Right hindlimb (tissue), 1 donor: ENCODE results near the gene MTUS2.

Experiments used
- DNase-seq: peaks from one replicate; pipeline ENCODE4 v3.0.0-alpha.2; 2018

MTUS2 gene

GRCh38 chr13:29117663-29118062 is 297.5 kb downstream of the MTUS2 start:
- DNase-seq = no peak

GRCh38 chr13:29118471-29118870 is 298.3 kb downstream of the MTUS2 start:
- no peak for DNase-seq

- no peak for DNase-seq
Measured at GRCh38 chr13:29125191-29125933, 305.2 kb downstream of the MTUS2 start.

- no peak for DNase-seq
Measured at GRCh38 chr13:29125934-29126424, 305.8 kb downstream of the MTUS2 start.

GRCh38 chr13:29129616-29130015 is 309.5 kb downstream of the MTUS2 start:
- no peak for DNase-seq

GRCh38 chr13:29131159-29131558 is 311.0 kb downstream of the MTUS2 start:
- no peak for DNase-seq

- DNase-seq = no peak
Measured at GRCh38 chr13:29131881-29132668, 311.9 kb downstream of the MTUS2 start.

- DNase-seq = no peak
Measured at GRCh38 chr13:29136341-29136740, 316.2 kb downstream of the MTUS2 start.

GRCh38 chr13:29137016-29137415 is 316.9 kb downstream of the MTUS2 start:
- no peak for DNase-seq

GRCh38 chr13:29137995-29138394 is 317.9 kb downstream of the MTUS2 start:
- no peak for DNase-seq

- no peak for DNase-seq
Measured at GRCh38 chr13:29140277-29140676, 320.1 kb downstream of the MTUS2 start.

GRCh38 chr13:29143847-29144246 is 323.7 kb downstream of the MTUS2 start:
- DNase-seq = no peak

- no peak for DNase-seq
Measured at GRCh38 chr13:29154390-29154789, 334.3 kb downstream of the MTUS2 start.

GRCh38 chr13:29156136-29156535 is 336.0 kb downstream of the MTUS2 start:
- DNase-seq = no peak

GRCh38 chr13:29159871-29160270 is 339.7 kb downstream of the MTUS2 start:
- DNase-seq = no peak

- no peak for DNase-seq
Measured at GRCh38 chr13:29160862-29161261, 340.7 kb downstream of the MTUS2 start.

- DNase-seq = no peak
Measured at GRCh38 chr13:29161676-29162075, 341.5 kb downstream of the MTUS2 start.

GRCh38 chr13:29162638-29163235 is 342.6 kb downstream of the MTUS2 start:
- DNase-seq = no peak

GRCh38 chr13:29164116-29164515 is 344.0 kb downstream of the MTUS2 start:
- DNase-seq = no peak

GRCh38 chr13:29165216-29165615 is 345.1 kb downstream of the MTUS2 start:
- DNase-seq = no peak

GRCh38 chr13:29165840-29166239 is 345.7 kb downstream of the MTUS2 start:
- no peak for DNase-seq

GRCh38 chr13:29170436-29171082 is 350.4 kb downstream of the MTUS2 start:
- DNase-seq = peak; percentile 49

GRCh38 chr13:29171244-29171643 is 351.1 kb downstream of the MTUS2 start:
- DNase-seq = no peak
